GM12865 (cell line): Measurements from ENCODE around the gene MBL2.

Experiments used
- DNase-seq: peaks from one replicate; pipeline ENCODE4 v3.0.0; 2010; ENCODE audit warnings: low read depth
- H3K4me3 ChIP-seq: 2 replicates; pipeline ENCODE4 v1.5.1; 2011; ENCODE audit warnings: mild to moderate bottlenecking, low read depth, low read length, control low read depth
- CTCF ChIP-seq: IDR thresholded peaks from 2 replicates; pipeline ENCODE4 v1.5.1; 2011; ENCODE audit warnings: low read length, control low read depth, low read depth, inconsistent platforms; ENCODE audit not compliant: insufficient read depth; ENCODE audit errors: missing control alignments

The MBL2 gene

GRCh38 chr10:52738951-52739350 is 33.6 kb downstream of the MBL2 start:
- TF ChIP-seq CTCF, result no peak
- no peak for DNase-seq
- H3K4me3 ChIP-seq, result no peak overlapping the region

- DNase-seq, result peak; percentile 13
- no peak overlapping the region for H3K4me3 ChIP-seq
- peak; percentile 32 for TF ChIP-seq CTCF
Observed at GRCh38 chr10:52729271-52730104, 43.1 kb downstream of the MBL2 start.

- no peak for TF ChIP-seq CTCF
Observed at GRCh38 chr10:52720018-52720417, 52.6 kb downstream of the MBL2 start.

More at GRCh38 chr10:52720018-52720417, 52.6 kb downstream of the MBL2 start:
- no peak for DNase-seq
- H3K4me3 ChIP-seq, result no peak overlapping the region
